GM18505 (cell line): Measurements from ENCODE around the gene RRP15.
"Not testable (repeated sequence)": the region's sequence is repeated elsewhere in the genome, so short reads cannot be mapped to it uniquely, and the experiment has no call there.

Experiments used
- ATAC-seq: cut with Tn5 transposase; IDR thresholded peaks from one replicate; pipeline ENCODE4 v1.9.1; 2021; ENCODE audit not compliant: unreplicated experiment
- POLR2A ChIP-seq: IDR thresholded peaks from 4 replicates; pipeline ENCODE4 v1.6.1; 2011; ENCODE audit warnings: borderline replicate concordance; ENCODE audit not compliant: insufficient read depth, insufficient read length; ENCODE audit errors: extremely low read depth

Gene RRP15

DNA sequence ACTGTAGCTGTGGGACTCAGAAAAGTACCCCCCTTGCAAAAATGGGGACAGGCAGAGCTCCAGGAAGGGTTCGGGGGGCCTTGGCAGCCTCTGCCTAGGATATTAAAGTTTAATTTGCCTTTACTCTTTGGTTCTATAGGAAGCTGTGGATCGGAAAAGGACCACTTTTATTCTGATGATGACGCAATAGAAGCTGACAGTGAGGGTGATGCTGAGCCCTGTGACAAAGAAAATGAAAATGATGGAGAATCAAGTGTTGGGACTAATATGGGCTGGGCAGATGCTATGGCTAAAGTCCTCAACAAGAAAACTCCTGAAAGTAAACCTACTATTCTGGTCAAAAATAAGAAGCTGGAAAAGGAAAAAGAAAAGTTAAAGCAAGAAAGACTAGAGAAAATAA, 17.1 kb downstream of the RRP15 start:
- ATAC-seq: no peak
- TF ChIP-seq POLR2A: no peak

DNA sequence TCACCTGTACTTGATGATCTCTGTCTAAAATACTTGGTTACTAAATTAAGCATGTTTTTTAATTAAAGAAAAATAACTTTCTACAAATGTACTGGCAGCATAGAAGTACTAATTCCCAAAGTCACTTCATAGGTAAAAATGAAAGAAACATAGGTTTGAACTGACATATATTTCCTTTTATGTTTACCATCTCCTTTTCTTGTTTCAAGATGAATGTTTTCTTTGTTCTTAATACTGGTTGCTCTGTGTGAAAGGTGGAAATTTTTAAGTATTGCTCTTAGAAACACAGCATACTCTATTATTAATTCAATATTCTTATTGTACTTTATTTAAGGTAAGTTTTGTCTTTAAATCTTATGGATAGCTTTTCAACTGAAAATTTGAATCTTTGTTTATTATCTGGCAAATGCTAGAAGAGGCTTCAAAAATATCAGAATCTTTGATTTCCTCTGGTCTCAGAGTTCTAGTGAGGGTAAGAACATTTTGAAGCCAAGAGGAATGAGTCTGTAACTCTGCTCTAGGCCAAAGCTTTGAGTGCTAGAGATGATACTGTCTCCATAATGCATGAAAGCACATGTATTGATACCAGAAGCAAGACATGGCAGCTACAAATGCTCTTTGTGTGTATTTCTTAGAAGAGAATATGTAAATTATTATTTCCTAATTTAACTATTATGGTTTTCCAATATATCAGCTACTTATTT, 18.2 kb downstream of the RRP15 start:
- ATAC-seq: no peak
- no peak for TF ChIP-seq POLR2A

DNA sequence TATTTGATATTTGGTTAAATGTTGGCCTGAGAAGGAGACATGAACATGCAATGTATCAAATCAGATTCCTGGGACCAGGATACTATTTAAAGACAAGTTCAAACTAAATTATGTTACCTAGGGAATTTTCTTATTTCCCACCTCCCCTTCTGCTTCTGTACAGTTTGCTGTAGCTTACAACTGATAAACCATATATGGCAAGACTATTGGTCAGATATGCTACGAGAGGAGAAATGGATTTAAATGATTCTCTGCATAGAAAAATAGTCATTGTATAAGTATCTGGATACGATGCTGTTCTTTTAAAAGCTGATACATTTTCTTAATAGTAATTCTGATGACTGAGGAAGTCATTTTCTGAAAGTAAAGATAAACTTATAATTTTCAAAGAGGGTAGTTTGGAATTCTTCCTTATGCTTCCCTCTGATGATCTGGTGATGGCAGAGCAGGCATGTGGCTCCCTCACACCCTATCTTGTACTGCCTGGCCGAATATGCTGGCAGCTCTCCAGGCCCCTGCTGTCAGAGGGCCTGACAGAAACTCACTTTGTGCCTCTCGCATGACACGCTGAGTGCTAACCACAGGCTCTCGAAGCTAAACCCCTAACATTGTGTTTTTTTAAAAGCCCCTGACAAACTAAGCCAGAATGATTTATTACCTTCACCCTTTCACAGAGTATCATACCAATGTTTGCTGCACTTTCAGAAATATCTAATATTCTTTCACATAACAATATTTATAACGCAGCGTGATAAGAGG, 19.4 kb downstream of the RRP15 start:
- ATAC-seq: peak; percentile 60
- TF ChIP-seq POLR2A: no peak

DNA sequence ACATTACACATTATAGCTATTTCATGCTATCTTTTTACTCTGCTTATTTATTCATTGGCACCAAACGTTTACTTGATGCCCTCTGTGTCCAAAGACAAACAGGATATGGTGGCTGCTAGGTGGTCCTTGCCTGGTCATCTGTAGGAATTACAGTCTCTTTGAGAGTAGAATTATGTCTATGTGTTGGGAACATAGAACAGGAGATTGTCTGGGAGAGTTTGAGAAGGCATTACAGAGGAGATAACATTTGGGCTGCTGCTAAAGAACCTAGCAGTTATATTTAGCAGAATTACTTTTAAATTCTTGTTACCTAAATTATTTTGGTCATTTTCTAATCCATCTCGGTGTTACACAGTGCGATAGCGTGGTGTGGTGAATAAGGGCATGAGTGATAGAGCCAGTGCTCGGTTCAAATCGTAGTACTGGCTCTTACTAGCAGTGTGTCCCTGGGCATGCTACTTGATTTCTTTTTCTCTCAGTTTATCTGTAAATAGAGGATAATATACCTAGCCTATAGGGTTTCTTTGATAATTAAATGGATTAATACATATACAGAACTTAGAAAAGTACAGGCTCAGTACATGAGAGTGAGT, 20.5 kb downstream of the RRP15 start:
- ATAC-seq: no peak
- TF ChIP-seq POLR2A: no peak

DNA sequence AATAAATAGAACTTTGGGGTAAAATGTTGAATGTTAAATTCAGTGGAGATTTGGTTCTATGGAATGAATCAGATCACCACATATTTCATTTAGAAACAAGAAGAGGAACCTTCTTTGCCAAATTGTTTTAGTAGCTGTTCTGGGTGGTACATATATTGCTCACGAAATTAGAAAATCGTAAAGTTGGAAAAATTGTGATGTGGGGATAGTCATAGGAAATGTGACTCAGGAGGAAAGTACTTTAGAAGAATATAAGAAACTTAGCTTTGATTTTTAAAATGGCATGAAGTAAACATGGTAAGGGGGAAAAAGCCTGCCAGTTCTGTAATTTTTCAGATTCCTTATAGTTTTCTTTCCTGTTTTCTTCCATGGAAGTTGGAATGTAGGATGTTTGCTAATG, 27.4 kb downstream of the RRP15 start:
- ATAC-seq: no peak

DNA sequence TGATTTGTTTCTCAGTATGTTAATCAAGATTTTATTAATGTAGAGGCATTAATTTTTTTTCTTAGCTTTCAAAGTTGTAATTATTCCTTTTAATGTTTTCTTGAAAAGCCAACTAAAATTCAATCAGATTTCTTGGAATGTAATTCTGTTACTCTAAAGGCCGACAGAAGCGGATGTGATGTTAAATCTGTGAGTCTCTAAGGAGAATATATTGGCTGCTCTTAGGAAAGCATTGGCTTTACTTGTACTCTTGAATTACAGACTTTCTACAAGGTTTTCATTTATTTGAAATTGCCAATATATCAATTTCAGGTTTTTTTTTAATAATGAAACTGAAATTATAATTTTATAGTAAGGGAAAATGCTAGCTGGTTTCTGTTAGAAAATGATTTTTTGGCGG, 29.2 kb downstream of the RRP15 start:
- TF ChIP-seq POLR2A: no peak
- no peak for ATAC-seq

More for the DNA sequence above, 27.4 kb downstream of the RRP15 start:
- no peak for TF ChIP-seq POLR2A

DNA sequence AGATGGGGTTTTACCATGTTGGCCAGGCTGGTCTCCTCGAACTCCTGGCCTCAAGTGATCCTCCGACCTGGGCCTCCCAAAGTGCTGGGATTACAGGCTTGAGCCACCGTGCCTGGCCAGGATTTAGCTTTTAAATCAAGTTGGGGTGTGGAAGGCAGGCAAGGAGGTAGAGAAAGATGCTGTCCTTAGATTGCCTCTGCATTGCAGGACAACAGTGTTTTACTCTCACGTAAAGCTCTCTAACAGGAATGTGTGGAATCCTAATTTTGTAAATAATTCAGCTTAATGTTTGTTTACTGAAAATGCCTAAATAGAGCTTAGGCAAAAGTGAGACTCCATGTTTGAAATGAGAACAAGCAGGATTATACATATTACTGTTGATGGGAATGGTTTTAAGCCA, 30.5 kb downstream of the RRP15 start:
- TF ChIP-seq POLR2A: no peak
- no peak for ATAC-seq

DNA sequence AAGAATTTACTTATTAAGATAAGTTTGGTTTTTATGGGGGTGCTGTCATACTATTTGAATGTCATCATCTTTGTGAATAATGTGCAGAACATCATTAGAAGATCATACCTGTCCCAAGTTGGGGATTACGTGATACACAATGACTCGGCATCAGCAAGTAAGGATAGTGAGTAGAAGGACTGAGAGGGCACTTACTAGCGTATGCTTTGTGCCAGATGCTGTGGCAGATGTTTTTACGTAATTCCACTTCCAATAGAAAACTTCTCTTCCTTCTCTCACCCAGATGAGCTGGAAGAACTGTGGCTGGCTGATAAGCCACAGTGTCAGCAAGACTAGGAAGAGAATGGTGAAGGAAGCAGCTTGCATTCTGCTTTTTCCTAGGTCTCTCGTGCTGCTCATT, 32.0 kb downstream of the RRP15 start:
- ATAC-seq: no peak
- TF ChIP-seq POLR2A: no peak

DNA sequence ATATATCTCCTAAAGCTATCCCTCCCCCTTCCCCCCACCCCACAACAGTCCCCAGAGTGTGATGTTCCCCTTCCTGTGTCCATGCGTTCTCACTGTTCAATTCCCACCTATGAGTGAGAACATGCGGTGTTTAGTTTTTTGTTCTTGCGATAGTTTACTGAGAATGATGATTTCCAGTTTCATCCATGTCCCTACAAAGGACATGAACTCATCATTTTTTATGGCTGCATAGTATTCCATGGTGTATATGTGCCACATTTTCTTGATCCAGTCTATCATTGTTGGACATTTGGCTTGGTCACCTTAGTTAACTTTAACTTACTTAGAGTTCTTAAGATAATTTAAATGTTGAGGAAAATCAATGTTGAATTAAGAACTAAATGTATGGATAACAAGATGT, 35.1 kb downstream of the RRP15 start:
- ATAC-seq: not testable (repeated sequence)

DNA sequence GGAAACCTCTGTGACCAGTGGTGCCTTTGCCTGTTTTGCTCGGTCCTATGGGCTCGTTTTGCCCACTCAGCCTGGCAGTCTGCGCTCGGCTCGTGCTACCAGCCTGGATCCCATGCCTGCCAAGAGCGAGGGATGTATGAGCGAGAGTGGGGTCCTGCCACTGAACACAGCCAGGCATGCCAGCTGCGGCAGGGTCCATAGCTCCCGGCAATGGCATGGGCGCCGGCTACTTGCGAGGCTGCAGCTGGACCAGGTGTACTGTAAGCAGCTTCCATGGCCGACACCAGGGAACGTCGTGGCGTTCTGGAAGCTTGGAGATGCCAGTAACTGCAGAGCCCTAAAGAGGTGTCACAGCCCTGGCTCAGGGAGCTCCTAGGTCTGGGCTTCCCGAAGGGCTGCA, 37.7 kb downstream of the RRP15 start:
- ATAC-seq: no peak
- TF ChIP-seq POLR2A: no peak

DNA sequence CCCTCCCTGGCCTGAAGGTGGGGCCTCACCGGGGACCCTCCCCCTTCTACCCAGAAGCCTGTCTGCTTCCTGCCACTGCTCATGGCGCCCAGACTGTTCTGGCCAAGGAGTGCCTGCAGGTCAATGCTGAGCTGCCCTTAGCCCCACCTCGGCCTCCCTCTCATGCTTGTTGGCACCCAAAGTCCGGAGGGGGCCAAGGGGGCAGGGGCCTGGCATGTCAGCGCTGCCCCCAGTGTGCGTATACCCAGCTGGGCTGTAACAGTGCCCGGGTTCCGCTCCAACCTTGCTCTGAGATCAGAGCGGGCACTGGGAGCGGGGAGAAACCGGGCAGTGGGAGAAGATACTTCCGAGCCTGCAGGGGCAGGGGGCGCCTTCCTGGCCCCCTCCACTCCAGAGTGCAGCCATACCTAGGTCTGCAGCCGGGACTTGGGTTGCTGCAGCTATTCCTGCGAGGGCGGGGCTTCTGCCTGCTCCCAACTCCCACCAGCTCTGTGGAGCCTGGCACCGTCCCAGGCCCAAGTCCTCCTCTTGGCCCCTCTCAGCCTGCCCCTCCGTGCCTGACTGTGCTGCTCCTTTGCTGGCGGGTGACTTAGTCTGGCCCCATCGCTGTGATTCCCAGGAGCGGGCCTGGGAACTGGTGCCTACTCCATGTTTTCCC, 38.6 kb downstream of the RRP15 start:
- ATAC-seq: no peak

DNA sequence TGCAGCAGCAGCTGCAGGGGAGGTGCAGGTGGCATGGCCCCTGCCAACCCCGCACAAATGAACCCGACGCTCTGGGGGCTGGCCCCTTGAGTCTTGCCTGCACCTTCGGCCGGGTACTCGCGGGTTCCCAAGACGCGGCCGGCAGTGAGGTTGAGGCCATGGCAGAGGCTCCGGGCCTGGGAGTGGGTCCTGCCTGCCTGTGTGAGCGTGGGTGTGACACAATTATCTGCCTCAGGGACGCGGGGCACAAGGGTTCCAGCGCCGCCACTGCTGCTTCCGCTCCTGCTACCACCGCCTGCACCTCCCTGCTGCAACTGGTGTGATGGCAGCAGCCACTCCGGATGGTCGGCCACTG, 39.1 kb downstream of the RRP15 start:
- no peak for TF ChIP-seq POLR2A
- no peak for ATAC-seq

More for the DNA sequence above, 38.6 kb downstream of the RRP15 start:
- no peak for TF ChIP-seq POLR2A

DNA sequence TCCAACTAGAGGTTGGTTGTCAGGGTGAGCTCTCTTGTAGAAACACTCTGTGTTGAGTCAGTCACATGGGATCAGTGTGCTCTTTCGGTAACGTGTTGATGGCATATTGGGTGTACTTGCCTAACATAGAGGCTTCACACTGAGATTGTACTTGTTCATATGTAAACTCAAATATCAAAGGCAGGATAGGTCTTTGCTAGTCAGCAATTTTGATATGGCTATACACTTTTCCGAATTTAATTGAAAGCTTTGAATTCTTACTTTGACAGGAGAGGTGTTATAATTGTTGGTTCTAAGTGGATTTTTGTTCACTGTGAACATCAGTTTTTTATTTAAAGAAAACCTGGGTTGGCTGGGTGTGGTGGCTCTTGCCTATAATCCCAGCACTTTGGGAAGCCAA, 43.7 kb downstream of the RRP15 start:
- TF ChIP-seq POLR2A: no peak
- ATAC-seq: no peak
